ENCODE data around the gene ZNF630.
"Not testable (repeated sequence)": the region's sequence is repeated elsewhere in the genome, so short reads cannot be mapped to it uniquely, and the experiment has no call there.

ZNF630 gene

DNA sequence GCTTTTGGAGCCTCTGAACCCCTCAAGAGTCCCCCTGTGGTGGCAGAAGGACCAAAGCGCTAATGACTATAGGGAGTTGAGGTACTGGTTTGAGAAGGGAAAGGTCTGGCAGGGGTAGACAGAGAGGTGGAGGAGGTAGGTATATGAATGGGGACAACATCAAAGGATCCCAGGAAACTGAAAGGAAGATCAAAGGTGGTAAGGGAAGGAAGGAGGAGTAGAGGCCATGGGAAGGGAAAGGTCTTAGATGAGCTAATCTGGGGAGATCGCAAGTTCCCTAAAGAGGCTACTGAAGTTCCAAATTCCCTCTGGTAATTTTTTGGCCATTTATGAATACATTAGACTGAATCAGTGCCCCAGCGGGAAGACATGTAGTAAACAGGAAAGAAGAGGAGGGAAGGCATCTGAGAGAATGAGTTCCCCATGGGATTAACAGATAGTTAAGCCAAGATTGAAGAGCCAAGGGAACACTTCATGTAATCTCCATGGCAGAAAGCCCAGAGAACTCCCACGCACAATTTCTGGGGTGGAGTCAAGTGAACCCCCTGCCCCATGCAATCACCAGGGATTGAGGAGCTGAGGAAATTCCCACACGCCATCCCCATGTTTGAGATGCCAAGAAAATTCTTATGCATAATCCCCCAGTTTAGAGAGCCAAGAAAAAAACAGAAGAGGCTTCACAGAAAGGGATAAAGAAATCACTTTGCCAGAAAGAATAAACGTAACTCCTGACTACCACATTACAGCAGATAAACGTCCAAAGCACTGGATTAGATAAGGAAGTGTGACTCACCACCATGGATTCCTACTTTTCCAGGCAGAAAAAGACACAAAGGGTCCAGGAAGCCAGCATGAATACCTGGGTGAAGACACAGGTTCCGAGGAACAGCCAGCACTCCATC lies 25.8 kb downstream of the ZNF630 start:
- H4K12ac ChIP-seq (ENCODE audit: low read depth, low read length) = no peak overlapping the region
- peaks cover 7% of the 10 kb centered on the region for H3K79me1 ChIP-seq (ENCODE audit: low read length)
- peak; percentile 67 to 87 for DNase-seq
- H2AFZ ChIP-seq (ENCODE audit: insufficient read depth, low read length, poor library complexity) = no peak overlapping the region
- peak overlapping the region; percentile 5 for H4K91ac ChIP-seq (ENCODE audit: low read depth, low read length)
- peak overlapping the region; percentile 22 for H2BK120ac ChIP-seq (ENCODE audit: insufficient read depth, low read length, poor library complexity)
- WGBS (ENCODE audit: extremely low coverage, insufficient coverage, insufficient read length) = no CpG with 5 or more reads among the region's 8 CpGs
- no peaks in the 10 kb centered on the region for H3K36me3 ChIP-seq (ENCODE audit: control insufficient read depth in 1 of 2, insufficient read depth in 2 of 2, low read length in 2 of 2)
- H2BK12ac ChIP-seq (ENCODE audit: low read length) = no peak overlapping the region
- H3K27ac ChIP-seq (ENCODE audit: low read depth, low read length) = peak overlapping the region; percentile 69
- H3K4ac ChIP-seq (ENCODE audit: low read depth, low read length) = no peak overlapping the region
- peaks cover 2 to 3% of the 10 kb centered on the region in 2 experiments for H3K4me1 ChIP-seq (ENCODE audit: control insufficient read depth in 1 of 2, insufficient read depth in 2 of 2, low read length in 2 of 2)
- H3K9me3 ChIP-seq (ENCODE audit: insufficient read depth, low read depth, low read length) = no peaks in the 10 kb centered on the region
- H3K4me2 ChIP-seq (ENCODE audit: low read length) = no peak overlapping the region
- peak overlapping the region; percentile 30 for H3K14ac ChIP-seq (ENCODE audit: low read length)
- H2BK5ac ChIP-seq (ENCODE audit: low read depth, low read length, poor library complexity) = no peak overlapping the region
- no peak overlapping the region for H3K4me3 ChIP-seq (ENCODE audit: low read depth, low read length)
- H3K79me2 ChIP-seq (ENCODE audit: control insufficient read depth, insufficient read depth, low read length, poor library complexity) = no peaks in the 10 kb centered on the region
- H4K8ac ChIP-seq (ENCODE audit: low read depth, low read length) = peak overlapping the region; percentile 47
- no peak overlapping the region for H3K18ac ChIP-seq (ENCODE audit: low read length)
- H2AK5ac ChIP-seq (ENCODE audit: low read length) = no peak overlapping the region
- H3K27me3 ChIP-seq (ENCODE audit: insufficient read depth, low read length) = no peaks in the 10 kb centered on the region
- H3K9ac ChIP-seq (ENCODE audit: low read length) = no peak overlapping the region
- H3K23ac ChIP-seq (ENCODE audit: low read length) = no peak overlapping the region

DNA sequence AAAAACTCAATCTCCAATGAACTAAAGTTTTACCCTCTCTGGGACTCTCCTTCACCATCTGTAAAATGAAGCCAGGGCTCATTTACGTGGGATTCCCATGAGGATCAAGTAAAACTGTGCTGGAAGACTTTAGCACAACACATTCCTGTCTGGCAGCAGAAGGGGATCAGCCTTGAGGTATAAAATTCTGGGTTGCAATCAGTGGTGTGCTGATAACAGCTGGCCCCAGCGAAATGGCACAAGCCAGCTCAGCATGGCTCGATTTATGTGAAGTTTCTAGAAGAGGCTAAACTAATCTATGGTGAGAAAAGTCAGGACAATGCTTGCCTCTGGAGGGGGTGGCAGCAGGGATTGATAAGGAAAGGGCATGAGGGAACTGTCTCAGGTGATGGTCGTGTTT lies 28.4 kb downstream of the ZNF630 start:
- Histone ChIP-seq H3K9me3 (ENCODE audit: insufficient read depth, low read depth, low read length) (no peaks in the 10 kb centered on the region), H3K4me1 (ENCODE audit: control insufficient read depth in 1 of 2, insufficient read depth in 2 of 2, low read length in 2 of 2) (peaks cover 2 to 3% of the 10 kb centered on the region in 2 experiments), H3K4me3 (ENCODE audit: low read depth, low read length) (no peak overlapping the region), H3K79me1 (ENCODE audit: low read length) (peaks cover 7% of the 10 kb centered on the region), H3K27ac (ENCODE audit: low read depth, low read length) (no peak overlapping the region), H3K9ac (ENCODE audit: low read length) (no peak overlapping the region), H4K91ac (ENCODE audit: low read depth, low read length) (no peak overlapping the region), H3K27me3 (ENCODE audit: insufficient read depth, low read length) (no peaks in the 10 kb centered on the region), H2AFZ (ENCODE audit: insufficient read depth, low read length, poor library complexity) (no peak overlapping the region), H3K18ac (ENCODE audit: low read length) (no peak overlapping the region), H3K4me2 (ENCODE audit: low read length) (no peak overlapping the region), H4K12ac (ENCODE audit: low read depth, low read length) (no peak overlapping the region), H4K8ac (ENCODE audit: low read depth, low read length) (no peak overlapping the region), H3K4ac (ENCODE audit: low read depth, low read length) (no peak overlapping the region), H3K23ac (ENCODE audit: low read length) (no peak overlapping the region), H3K36me3 (ENCODE audit: control insufficient read depth in 1 of 2, insufficient read depth in 2 of 2, low read length in 2 of 2) (no peaks in the 10 kb centered on the region), H2BK12ac (ENCODE audit: low read length) (no peak overlapping the region), H2BK5ac (ENCODE audit: low read depth, low read length, poor library complexity) (no peak overlapping the region), H3K79me2 (ENCODE audit: control insufficient read depth, insufficient read depth, low read length, poor library complexity) (no peaks in the 10 kb centered on the region), H2BK120ac (ENCODE audit: insufficient read depth, low read length, poor library complexity) (no peak overlapping the region), H3K14ac (ENCODE audit: low read length) (no peak overlapping the region), H2AK5ac (ENCODE audit: low read length) (no peak overlapping the region)
- no peak for DNase-seq
- WGBS (ENCODE audit: extremely low coverage, insufficient coverage, insufficient read length) = no CpG with 5 or more reads among the region's 4 CpGs

DNA sequence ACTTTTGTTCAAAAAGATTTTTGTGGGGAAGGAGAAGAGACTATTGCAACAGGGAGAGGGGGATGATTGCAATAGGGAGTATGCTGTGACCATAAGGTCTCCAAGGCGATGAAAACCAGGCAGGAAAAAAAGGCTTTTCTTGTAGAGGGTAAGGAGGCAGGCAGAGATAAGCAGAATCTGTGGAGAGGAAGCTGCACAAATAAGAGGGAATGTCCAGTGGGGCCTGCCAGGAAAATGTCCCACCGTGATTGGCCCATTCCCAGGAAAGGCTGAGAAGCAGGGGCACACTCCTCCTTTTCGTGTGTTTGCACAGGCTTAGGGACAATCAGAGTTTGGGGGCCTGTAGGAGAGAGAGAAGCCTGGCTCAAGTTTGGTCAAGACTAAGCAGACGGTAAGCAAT lies 35.5 kb downstream of the ZNF630 start:
- Histone ChIP-seq H4K91ac (ENCODE audit: low read depth, low read length) (no peak overlapping the region), H3K27me3 (ENCODE audit: insufficient read depth, low read length) (no peaks in the 10 kb centered on the region), H3K27ac (ENCODE audit: low read depth, low read length) (no peak overlapping the region), H3K14ac (ENCODE audit: low read length) (no peak overlapping the region), H2BK120ac (ENCODE audit: insufficient read depth, low read length, poor library complexity) (no peak overlapping the region), H2BK12ac (ENCODE audit: low read length) (no peak overlapping the region), H3K4me3 (ENCODE audit: low read depth, low read length) (no peak overlapping the region), H4K8ac (ENCODE audit: low read depth, low read length) (no peak overlapping the region), H3K4ac (ENCODE audit: low read depth, low read length) (no peak overlapping the region), H3K79me2 (ENCODE audit: control insufficient read depth, insufficient read depth, low read length, poor library complexity) (no peaks in the 10 kb centered on the region), H2AK5ac (ENCODE audit: low read length) (no peak overlapping the region), H3K4me1 (ENCODE audit: control insufficient read depth in 1 of 2, insufficient read depth in 2 of 2, low read length in 2 of 2) (no peaks in the 10 kb centered on the region), H3K79me1 (ENCODE audit: low read length) (no peaks in the 10 kb centered on the region), H2AFZ (ENCODE audit: insufficient read depth, low read length, poor library complexity) (no peak overlapping the region), H3K36me3 (ENCODE audit: control insufficient read depth in 1 of 2, insufficient read depth in 2 of 2, low read length in 2 of 2) (no peaks in the 10 kb centered on the region), H4K12ac (ENCODE audit: low read depth, low read length) (no peak overlapping the region), H3K9ac (ENCODE audit: low read length) (no peak overlapping the region), H3K23ac (ENCODE audit: low read length) (no peak overlapping the region), H3K9me3 (ENCODE audit: insufficient read depth, low read depth, low read length) (no peaks in the 10 kb centered on the region), H2BK5ac (ENCODE audit: low read depth, low read length, poor library complexity) (no peak overlapping the region), H3K18ac (ENCODE audit: low read length) (no peak overlapping the region), H3K4me2 (ENCODE audit: low read length) (no peak overlapping the region)
- no peak for DNase-seq
- no CpG with 5 or more reads among the region's 4 CpGs for WGBS (ENCODE audit: extremely low coverage, insufficient coverage, insufficient read length)

DNA sequence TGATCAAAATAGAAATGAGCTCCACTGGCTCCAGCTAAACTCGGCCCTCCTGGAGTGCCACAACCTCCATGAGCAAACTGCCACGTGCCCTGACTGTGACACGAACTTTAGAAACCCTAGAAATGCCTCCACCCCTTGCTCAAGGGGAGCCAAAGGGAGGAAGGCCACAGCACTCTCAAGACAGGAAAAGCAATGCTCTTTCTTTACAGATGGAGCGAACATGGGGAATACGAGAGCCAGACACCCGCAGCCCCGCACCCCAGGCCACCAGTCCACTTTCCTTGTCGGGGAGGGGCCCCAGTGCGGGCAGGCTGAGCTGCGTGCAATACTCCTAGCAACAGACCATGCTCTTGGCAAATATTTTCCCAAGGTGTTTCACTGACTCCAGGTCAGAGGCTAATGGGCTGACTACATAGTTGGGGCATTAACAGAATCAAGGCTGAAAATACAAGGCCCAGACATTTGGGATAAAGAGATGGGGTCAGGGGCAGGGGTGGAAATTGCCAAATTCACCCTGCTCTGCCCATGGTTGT lies 40.7 kb downstream of the ZNF630 start:
- not testable (repeated sequence) for H3K27me3 ChIP-seq (ENCODE audit: insufficient read depth, low read length)

More for the DNA sequence above, 40.7 kb downstream of the ZNF630 start:
- H3K9me3 ChIP-seq (ENCODE audit: insufficient read depth, low read depth, low read length); H3K9ac ChIP-seq (ENCODE audit: low read length); H3K18ac ChIP-seq (ENCODE audit: low read length); H3K23ac ChIP-seq (ENCODE audit: low read length); H2AFZ ChIP-seq (ENCODE audit: insufficient read depth, low read length, poor library complexity); H3K4ac ChIP-seq (ENCODE audit: low read depth, low read length); H3K4me3 ChIP-seq (ENCODE audit: low read depth, low read length); H2BK12ac ChIP-seq (ENCODE audit: low read length); H3K14ac ChIP-seq (ENCODE audit: low read length); H3K36me3 ChIP-seq (ENCODE audit: control insufficient read depth in 1 of 2, insufficient read depth in 2 of 2, low read length in 2 of 2); H3K4me1 ChIP-seq (ENCODE audit: control insufficient read depth in 1 of 2, insufficient read depth in 2 of 2, low read length in 2 of 2); H3K79me1 ChIP-seq (ENCODE audit: low read length); H3K4me2 ChIP-seq (ENCODE audit: low read length); H4K12ac ChIP-seq (ENCODE audit: low read depth, low read length); H2AK5ac ChIP-seq (ENCODE audit: low read length); H3K79me2 ChIP-seq (ENCODE audit: control insufficient read depth, insufficient read depth, low read length, poor library complexity): not testable (repeated sequence)
- Histone ChIP-seq H2BK5ac (ENCODE audit: low read depth, low read length, poor library complexity) (peak overlapping the region; percentile 56), H4K91ac (ENCODE audit: low read depth, low read length) (peak overlapping the region; percentile 43), H4K8ac (ENCODE audit: low read depth, low read length) (peak overlapping the region; percentile 23), H2BK120ac (ENCODE audit: insufficient read depth, low read length, poor library complexity) (peak overlapping the region; percentile 66), H3K27ac (ENCODE audit: low read depth, low read length) (peak overlapping the region; percentile 53)
- DNase-seq = peak; percentile 62 to 63
- no CpG with 5 or more reads among the region's 10 CpGs for WGBS (ENCODE audit: extremely low coverage, insufficient coverage, insufficient read length)

All from trophoblast cell (in vitro differentiated cells and primary cell).